ENCODE results near the gene CENPC. TPM values are rescaled to one million over a fixed set of nuclear protein-coding genes. Genes with fewer than 3 reads are reported as not detected.

CENPC gene, protein sequence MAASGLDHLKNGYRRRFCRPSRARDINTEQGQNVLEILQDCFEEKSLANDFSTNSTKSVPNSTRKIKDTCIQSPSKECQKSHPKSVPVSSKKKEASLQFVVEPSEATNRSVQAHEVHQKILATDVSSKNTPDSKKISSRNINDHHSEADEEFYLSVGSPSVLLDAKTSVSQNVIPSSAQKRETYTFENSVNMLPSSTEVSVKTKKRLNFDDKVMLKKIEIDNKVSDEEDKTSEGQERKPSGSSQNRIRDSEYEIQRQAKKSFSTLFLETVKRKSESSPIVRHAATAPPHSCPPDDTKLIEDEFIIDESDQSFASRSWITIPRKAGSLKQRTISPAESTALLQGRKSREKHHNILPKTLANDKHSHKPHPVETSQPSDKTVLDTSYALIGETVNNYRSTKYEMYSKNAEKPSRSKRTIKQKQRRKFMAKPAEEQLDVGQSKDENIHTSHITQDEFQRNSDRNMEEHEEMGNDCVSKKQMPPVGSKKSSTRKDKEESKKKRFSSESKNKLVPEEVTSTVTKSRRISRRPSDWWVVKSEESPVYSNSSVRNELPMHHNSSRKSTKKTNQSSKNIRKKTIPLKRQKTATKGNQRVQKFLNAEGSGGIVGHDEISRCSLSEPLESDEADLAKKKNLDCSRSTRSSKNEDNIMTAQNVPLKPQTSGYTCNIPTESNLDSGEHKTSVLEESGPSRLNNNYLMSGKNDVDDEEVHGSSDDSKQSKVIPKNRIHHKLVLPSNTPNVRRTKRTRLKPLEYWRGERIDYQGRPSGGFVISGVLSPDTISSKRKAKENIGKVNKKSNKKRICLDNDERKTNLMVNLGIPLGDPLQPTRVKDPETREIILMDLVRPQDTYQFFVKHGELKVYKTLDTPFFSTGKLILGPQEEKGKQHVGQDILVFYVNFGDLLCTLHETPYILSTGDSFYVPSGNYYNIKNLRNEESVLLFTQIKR
- 14.0 and 16.9 TPM in 2 replicates for total RNA-seq

DNA sequence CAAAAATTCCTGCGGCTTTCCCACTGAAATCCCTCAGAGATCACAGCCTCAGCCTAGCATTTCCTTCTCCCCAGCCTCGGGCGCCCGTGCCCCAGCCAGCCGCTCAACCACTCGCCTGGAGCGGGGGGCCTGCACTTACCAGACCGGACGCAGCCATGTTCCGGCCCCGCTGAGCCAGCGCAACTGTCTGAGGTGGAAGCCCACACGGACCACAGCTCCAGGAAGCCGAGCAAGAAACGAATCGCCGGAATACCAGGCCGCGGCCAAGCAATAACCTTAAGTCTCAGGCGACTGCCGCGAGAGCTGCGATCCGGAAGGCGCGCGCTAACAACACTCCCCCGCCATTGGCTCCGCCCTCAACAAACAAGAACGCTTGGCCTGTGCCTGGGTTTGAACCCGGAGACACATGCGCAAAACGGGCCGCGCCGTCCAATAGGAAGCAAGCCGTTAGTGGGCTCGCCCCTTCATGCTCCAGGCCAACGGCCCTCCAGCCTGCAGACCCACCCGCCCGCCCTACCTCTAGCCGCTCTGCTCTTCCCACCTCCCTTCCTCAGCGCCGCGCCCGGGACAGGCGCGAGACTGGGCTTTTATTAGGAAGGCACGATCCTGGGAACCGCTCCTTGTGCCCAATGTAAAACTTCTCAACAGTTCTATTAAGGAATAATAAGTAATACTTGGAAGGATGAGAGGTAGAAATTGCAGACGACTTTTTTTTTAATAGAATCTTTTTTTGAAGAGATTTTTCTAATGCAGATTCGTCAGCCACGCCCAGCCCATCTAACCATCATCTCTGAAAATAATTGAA lies at the start of gene CENPC:
CENPC (minus strand) TSS at position 305 of the 805 bp plus-strand sequence; CDS start at position 157, 148 bp downstream.

DNA sequence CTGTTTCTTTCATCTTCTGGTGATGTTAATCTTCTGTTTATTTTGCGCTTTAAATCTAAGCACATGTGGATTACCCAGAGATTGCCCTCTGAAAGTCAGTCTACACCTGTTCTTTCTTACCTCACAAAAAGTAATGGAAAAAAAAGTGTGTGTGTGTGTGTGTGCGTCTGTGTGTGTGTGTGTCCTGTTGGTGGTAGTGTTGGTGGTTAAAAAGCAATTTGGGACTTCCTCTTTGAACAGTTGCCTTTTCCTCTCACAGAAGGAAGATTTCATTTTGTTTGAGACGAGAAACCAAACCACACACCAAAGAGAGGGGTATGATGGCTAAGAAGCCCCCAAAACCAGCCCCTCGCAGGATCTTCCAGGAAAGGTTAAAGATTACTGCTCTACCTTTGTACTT lies 13.2 kb upstream of the CENPC start, which contains the start of gene STAP1:
STAP1 (plus strand) TSS at position 235 of the 400 bp plus-strand sequence; CDS start at position 318, 83 bp downstream.

Other genes starting within 250 kb of the CENPC start
- gene STAP1, start 13.2 kb upstream of the CENPC start, total RNA-seq, result not detected in 2 replicates
- 86.3 and 104 TPM in 2 replicates for gene UBA6, start 155.7 kb upstream of the CENPC start, total RNA-seq
- gene GNRHR, start 208.9 kb upstream of the CENPC start, total RNA-seq, result not detected in 2 replicates

Data from endothelial cell of coronary artery (primary cell).